HepG2 (cell line): ENCODE results near the gene RAB34. TPM values are rescaled to one million over a fixed set of nuclear protein-coding genes. Genes with fewer than 3 reads are reported as not detected.

Experiments used
- CENPT ChIP-seq: sonication (generic); formaldehyde crosslinking; IDR thresholded peaks from 2 replicates; pipeline ENCODE4 v1.8.0; 2022; ENCODE audit warnings: low read depth, mild to moderate bottlenecking, moderate library complexity, missing genetic modification reagents
- FOXA1 ChIP-seq, 2 experiments: fragments of 450-650 bp in 1 of 2; sonication (generic) in 1 of 2; formaldehyde crosslinking in 1 of 2; IDR thresholded peaks; 2 replicates each; pipeline versions ENCODE4 v1.4.0 to v1.6.1; 2016 to 2020; ENCODE audit warnings: missing genetic modification reagents in 1 of 2
- FOXJ3 ChIP-seq: sonication (generic); formaldehyde crosslinking; IDR thresholded peaks from 2 replicates; pipeline ENCODE4 v1.4.0; 2020; ENCODE audit warnings: missing genetic modification reagents, mild to moderate bottlenecking, borderline replicate concordance
- HOXA3 ChIP-seq: sonication (generic); formaldehyde crosslinking; IDR thresholded peaks from 2 replicates; pipeline ENCODE4 v1.5.0; 2020; ENCODE audit warnings: missing genetic modification reagents
- HOXA5 ChIP-seq: sonication (generic); formaldehyde crosslinking; IDR thresholded peaks from 2 replicates; pipeline ENCODE4 v1.4.0; 2020; ENCODE audit warnings: missing genetic modification reagents
- NFKBIZ ChIP-seq: IDR thresholded peaks from 2 replicates; pipeline ENCODE4 v1.6.1; 2018; ENCODE audit warnings: missing genetic modification reagents, missing compliant biosample characterization
- POGZ ChIP-seq: sonication (generic); formaldehyde crosslinking; IDR thresholded peaks from 2 replicates; pipeline ENCODE4 v1.4.0; 2020; ENCODE audit warnings: mild to moderate bottlenecking, missing genetic modification reagents
- SP1 ChIP-seq, 2 experiments: fragments of 450-650 bp in 1 of 2; sonication (generic) in 1 of 2; formaldehyde crosslinking in 1 of 2; IDR thresholded peaks; 2 replicates each; pipeline versions ENCODE4 v1.4.0 to v1.6.1; 2016 to 2020; ENCODE audit warnings: missing genetic modification reagents in 1 of 2
- THAP11 ChIP-seq: IDR thresholded peaks from 2 replicates; pipeline ENCODE4 v1.6.1; 2016; ENCODE audit warnings: missing biosample characterization, missing genetic modification reagents
- TP53 ChIP-seq: sonication (generic); formaldehyde crosslinking; conservative IDR thresholded peaks from 2 replicates; pipeline ENCODE4 v1.4.0; 2020; ENCODE audit warnings: missing genetic modification reagents
- ZC3H4 ChIP-seq: sonication (generic); formaldehyde crosslinking; IDR thresholded peaks from 2 replicates; pipeline ENCODE4 v1.4.0; 2020; ENCODE audit warnings: missing genetic modification reagents, borderline replicate concordance
- ZNF615 ChIP-seq: sonication (generic); formaldehyde crosslinking; IDR thresholded peaks from 2 replicates; pipeline ENCODE4 v1.5.0; 2020; ENCODE audit warnings: mild to moderate bottlenecking, missing genetic modification reagents, borderline replicate concordance
- ZNF878 ChIP-seq: sonication (generic); formaldehyde crosslinking; IDR thresholded peaks from 2 replicates; pipeline ENCODE4 v1.8.1; 2023; ENCODE audit warnings: mild to moderate bottlenecking, missing genetic modification reagents, moderate library complexity
- polyA plus RNA-seq, 8 experiments: library from polyadenylated mRNA; depleted of rRNA in 3 of 8; stranded (reverse) in 7 of 8; unstranded in 1 of 8; fragments of >200 nt; fragmentation: Illumina TruSeq in 4 of 8; extraction: Trizol in 4 of 8; gene quantifications; 2 replicates each; pipeline versions ENCODE4 v1.2.1 to v1.2.3, GENCODE V29; 2011 to 2016; ENCODE audit warnings: low read depth in 4 of 8, missing spikeins in 1 of 8, mixed read lengths in 1 of 8; ENCODE audit not compliant: insufficient read depth in 1 of 8
- total RNA-seq, 5 experiments: library from RNA; depleted of rRNA; stranded (reverse); fragments of >200 nt; fragmentation: Illumina TruSeq; extraction: Trizol; gene quantifications; 2 replicates each; pipeline ENCODE4 v1.2.3, GENCODE V29; 2016; ENCODE audit warnings: low read depth in 1 of 5
- TF ChIP-seq, protein P1 (sequence below): sonication (generic); formaldehyde crosslinking; IDR thresholded peaks from 2 replicates; pipeline ENCODE4 v1.4.0; 2020; ENCODE audit warnings: missing genetic modification reagents
- TF ChIP-seq, protein P2 (sequence below): sonication (generic); formaldehyde crosslinking; IDR thresholded peaks from 2 replicates; pipeline ENCODE4 v1.4.0; 2020; ENCODE audit warnings: mild to moderate bottlenecking, missing genetic modification reagents
- TF ChIP-seq, protein P3 (sequence below): sonication (generic); formaldehyde crosslinking; conservative IDR thresholded peaks from 2 replicates; pipeline ENCODE4 v1.4.0; 2020; ENCODE audit warnings: missing genetic modification reagents
- TF ChIP-seq, protein P4 (sequence below): sonication (generic); formaldehyde crosslinking; IDR thresholded peaks from 2 replicates; pipeline ENCODE4 v1.9.0; 2022; ENCODE audit warnings: low read depth, missing genetic modification reagents
- TF ChIP-seq, protein P5 (sequence below): sonication (generic); formaldehyde crosslinking; conservative IDR thresholded peaks from 2 replicates; pipeline ENCODE4 v1.4.0; 2020; ENCODE audit warnings: missing genetic modification reagents

The RAB34 gene
- total and polyA plus RNA-seq, 2 of the 13 experiments (the other 11 are each of a cell fraction or from before 2014, with no cell fraction given) = 0.49 TPM; not detected in 1

DNA sequence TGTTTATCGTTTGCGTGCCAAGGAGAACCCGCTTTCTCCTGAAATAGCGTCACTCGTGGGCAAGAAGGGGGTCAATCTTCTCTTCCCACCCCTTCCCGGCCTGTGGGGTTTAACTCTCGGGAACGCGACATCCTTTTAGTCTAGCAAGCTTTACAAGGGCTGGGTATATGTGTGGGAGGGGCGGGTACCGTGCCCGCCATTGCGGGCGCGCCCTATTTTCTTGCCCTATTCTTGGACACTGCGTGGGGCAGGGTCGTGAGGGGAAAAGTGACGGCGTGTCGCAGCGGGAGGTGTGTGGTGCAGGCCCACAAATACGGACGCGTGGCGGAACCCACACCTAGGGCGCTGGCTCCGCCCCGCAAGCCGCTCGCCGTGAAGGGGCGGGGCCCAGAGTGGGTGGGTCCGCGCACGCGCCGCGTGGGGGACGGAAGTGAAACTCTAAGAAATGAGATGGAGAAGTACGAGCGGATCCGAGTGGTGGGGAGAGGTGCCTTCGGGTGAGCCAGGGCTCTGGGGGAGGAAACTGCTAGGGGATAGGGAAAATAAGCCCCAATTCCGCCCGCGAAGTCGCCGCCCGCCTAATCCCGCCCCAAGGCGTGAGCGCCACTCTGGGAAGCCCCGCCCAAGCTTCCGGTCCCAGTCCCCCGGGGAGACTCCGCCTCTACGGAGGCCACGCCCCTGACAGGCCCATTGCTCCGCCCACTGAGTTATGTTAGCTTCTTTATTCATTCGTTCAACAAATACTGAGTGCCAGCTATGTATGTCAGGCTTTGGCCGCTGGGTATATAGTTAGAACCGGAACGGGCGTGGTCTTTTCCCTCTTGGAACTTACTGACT lies 10.9 kb upstream of the RAB34 start, which contains the start of gene NEK8 (continued):
- TF ChIP-seq, protein P1, sequence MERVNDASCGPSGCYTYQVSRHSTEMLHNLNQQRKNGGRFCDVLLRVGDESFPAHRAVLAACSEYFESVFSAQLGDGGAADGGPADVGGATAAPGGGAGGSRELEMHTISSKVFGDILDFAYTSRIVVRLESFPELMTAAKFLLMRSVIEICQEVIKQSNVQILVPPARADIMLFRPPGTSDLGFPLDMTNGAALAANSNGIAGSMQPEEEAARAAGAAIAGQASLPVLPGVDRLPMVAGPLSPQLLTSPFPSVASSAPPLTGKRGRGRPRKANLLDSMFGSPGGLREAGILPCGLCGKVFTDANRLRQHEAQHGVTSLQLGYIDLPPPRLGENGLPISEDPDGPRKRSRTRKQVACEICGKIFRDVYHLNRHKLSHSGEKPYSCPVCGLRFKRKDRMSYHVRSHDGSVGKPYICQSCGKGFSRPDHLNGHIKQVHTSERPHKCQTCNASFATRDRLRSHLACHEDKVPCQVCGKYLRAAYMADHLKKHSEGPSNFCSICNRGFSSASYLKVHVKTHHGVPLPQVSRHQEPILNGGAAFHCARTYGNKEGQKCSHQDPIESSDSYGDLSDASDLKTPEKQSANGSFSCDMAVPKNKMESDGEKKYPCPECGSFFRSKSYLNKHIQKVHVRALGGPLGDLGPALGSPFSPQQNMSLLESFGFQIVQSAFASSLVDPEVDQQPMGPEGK = no peak
- TF ChIP-seq THAP11 (CRISPR knock-in tag) = peak; percentile 69
- TF ChIP-seq, protein P2, sequence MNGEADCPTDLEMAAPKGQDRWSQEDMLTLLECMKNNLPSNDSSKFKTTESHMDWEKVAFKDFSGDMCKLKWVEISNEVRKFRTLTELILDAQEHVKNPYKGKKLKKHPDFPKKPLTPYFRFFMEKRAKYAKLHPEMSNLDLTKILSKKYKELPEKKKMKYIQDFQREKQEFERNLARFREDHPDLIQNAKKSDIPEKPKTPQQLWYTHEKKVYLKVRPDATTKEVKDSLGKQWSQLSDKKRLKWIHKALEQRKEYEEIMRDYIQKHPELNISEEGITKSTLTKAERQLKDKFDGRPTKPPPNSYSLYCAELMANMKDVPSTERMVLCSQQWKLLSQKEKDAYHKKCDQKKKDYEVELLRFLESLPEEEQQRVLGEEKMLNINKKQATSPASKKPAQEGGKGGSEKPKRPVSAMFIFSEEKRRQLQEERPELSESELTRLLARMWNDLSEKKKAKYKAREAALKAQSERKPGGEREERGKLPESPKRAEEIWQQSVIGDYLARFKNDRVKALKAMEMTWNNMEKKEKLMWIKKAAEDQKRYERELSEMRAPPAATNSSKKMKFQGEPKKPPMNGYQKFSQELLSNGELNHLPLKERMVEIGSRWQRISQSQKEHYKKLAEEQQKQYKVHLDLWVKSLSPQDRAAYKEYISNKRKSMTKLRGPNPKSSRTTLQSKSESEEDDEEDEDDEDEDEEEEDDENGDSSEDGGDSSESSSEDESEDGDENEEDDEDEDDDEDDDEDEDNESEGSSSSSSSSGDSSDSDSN (CRISPR knock-in tag) = 0 out of 2 replicates have a peak, but pooled peaks have one; percentile 20
- TF ChIP-seq, protein P3, sequence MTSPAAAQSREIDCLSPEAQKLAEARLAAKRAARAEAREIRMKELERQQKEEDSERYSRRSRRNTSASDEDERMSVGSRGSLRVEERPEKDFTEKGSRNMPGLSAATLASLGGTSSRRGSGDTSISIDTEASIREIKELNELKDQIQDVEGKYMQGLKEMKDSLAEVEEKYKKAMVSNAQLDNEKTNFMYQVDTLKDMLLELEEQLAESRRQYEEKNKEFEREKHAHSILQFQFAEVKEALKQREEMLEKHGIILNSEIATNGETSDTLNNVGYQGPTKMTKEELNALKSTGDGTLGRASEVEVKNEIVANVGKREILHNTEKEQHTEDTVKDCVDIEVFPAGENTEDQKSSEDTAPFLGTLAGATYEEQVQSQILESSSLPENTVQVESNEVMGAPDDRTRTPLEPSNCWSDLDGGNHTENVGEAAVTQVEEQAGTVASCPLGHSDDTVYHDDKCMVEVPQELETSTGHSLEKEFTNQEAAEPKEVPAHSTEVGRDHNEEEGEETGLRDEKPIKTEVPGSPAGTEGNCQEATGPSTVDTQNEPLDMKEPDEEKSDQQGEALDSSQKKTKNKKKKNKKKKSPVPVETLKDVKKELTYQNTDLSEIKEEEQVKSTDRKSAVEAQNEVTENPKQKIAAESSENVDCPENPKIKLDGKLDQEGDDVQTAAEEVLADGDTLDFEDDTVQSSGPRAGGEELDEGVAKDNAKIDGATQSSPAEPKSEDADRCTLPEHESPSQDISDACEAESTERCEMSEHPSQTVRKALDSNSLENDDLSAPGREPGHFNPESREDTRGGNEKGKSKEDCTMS (CRISPR knock-in tag) = no peak
- 0 out of 2 replicates have a peak, but pooled peaks have one; percentile 25 for TF ChIP-seq TP53 (CRISPR knock-in tag)
- 0 out of 2 replicates have a peak, but pooled peaks have one; percentile 77 for TF ChIP-seq NFKBIZ (CRISPR knock-in tag)
- TF ChIP-seq CENPT (CRISPR knock-in tag) = no peak
- TF ChIP-seq FOXJ3 (CRISPR knock-in tag) = no peak
- TF ChIP-seq FOXA1 (IDR thresholded peaks at IDR 0.05) = no peak
- TF ChIP-seq FOXA1 (CRISPR knock-in tag; IDR thresholded peaks at IDR 0.05) = peak; percentile 8; the same call in 1 of the 2 replicates
- TF ChIP-seq, protein P4, sequence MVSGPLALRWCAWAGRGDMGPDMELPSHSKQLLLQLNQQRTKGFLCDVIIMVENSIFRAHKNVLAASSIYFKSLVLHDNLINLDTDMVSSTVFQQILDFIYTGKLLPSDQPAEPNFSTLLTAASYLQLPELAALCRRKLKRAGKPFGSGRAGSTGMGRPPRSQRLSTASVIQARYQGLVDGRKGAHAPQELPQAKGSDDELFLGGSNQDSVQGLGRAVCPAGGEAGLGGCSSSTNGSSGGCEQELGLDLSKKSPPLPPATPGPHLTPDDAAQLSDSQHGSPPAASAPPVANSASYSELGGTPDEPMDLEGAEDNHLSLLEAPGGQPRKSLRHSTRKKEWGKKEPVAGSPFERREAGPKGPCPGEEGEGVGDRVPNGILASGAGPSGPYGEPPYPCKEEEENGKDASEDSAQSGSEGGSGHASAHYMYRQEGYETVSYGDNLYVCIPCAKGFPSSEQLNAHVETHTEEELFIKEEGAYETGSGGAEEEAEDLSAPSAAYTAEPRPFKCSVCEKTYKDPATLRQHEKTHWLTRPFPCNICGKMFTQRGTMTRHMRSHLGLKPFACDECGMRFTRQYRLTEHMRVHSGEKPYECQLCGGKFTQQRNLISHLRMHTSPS (CRISPR knock-in tag) = no peak
- no peak for TF ChIP-seq ZC3H4 (CRISPR knock-in tag)
- peak; percentile 56 for TF ChIP-seq HOXA3 (CRISPR knock-in tag)
- no peak for TF ChIP-seq ZNF615
- TF ChIP-seq HOXA5 (CRISPR knock-in tag) = peak; percentile 65
- TF ChIP-seq, protein P5, sequence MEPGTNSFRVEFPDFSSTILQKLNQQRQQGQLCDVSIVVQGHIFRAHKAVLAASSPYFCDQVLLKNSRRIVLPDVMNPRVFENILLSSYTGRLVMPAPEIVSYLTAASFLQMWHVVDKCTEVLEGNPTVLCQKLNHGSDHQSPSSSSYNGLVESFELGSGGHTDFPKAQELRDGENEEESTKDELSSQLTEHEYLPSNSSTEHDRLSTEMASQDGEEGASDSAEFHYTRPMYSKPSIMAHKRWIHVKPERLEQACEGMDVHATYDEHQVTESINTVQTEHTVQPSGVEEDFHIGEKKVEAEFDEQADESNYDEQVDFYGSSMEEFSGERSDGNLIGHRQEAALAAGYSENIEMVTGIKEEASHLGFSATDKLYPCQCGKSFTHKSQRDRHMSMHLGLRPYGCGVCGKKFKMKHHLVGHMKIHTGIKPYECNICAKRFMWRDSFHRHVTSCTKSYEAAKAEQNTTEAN = no peak; the same call in 1 of the 2 replicates
- TF ChIP-seq POGZ (CRISPR knock-in tag) = no peak
- TF ChIP-seq SP1 (IDR thresholded peaks at IDR 0.05) = no peak
- TF ChIP-seq SP1 (CRISPR knock-in tag; IDR thresholded peaks at IDR 0.05) = peak; percentile 82
- no peak for TF ChIP-seq ZNF878
